CD14-positive monocyte (primary cell): ENCODE data around the gene KRTAP6-2. TPM values are rescaled to one million over a fixed set of nuclear protein-coding genes. Genes with fewer than 3 reads are reported as not detected.

Experiments
- DNase-seq, 3 donors: peaks; one replicate each; pipeline ENCODE4 v3.0.0-alpha.2; 2011 to 2022
- H2AFZ ChIP-seq: 2 replicates; pipeline ENCODE4 v1.6.0; 2012; ENCODE audit warnings: mild to moderate bottlenecking, low read depth, low read length, inconsistent platforms; ENCODE audit not compliant: insufficient read depth, poor library complexity, severe bottlenecking
- H3K27ac ChIP-seq, 2 donors: 1 replicate in 1 of 2; 2 replicates in 1 of 2; pipeline ENCODE4 v1.5.1; 2012 to 2013; ENCODE audit warnings: low read length in 2 of 2, control low read depth in 1 of 2, inconsistent platforms in 1 of 2, low read depth in 1 of 2, mild to moderate bottlenecking in 1 of 2
- H3K27me3 ChIP-seq, 2 donors: one replicate each; pipeline versions ENCODE4 v1.6.0 to v1.6.1; 2011 to 2013; ENCODE audit warnings: low read length in 2 of 2; ENCODE audit not compliant: control insufficient read depth in 2 of 2, insufficient read depth in 2 of 2
- H3K36me3 ChIP-seq, 2 donors: replicated peaks in 1 of 2; 1 replicate in 1 of 2; 2 replicates in 1 of 2; pipeline versions ENCODE4 v1.5.1 to v1.6.1; 2012 to 2013; ENCODE audit warnings: low read length in 2 of 2, control low read depth in 1 of 2, inconsistent platforms in 1 of 2, mild to moderate bottlenecking in 1 of 2; ENCODE audit not compliant: insufficient read depth in 2 of 2, control insufficient read depth in 1 of 2
- H3K4me1 ChIP-seq, 2 donors: 1 replicate in 1 of 2; 2 replicates in 1 of 2; pipeline versions ENCODE4 v1.5.1 to v1.6.1; 2012 to 2013; ENCODE audit warnings: low read length in 2 of 2, control low read depth in 1 of 2, inconsistent platforms in 1 of 2, mild to moderate bottlenecking in 1 of 2, moderate library complexity in 1 of 2; ENCODE audit not compliant: insufficient read depth in 2 of 2, control insufficient read depth in 1 of 2
- H3K4me2 ChIP-seq: replicated peaks from 2 replicates; pipeline ENCODE3; 2012; ENCODE audit warnings: low read length, moderate library complexity, mild to moderate bottlenecking; ENCODE audit not compliant: poor library complexity, severe bottlenecking; ENCODE audit errors: extremely low read depth
- H3K4me3 ChIP-seq, 3 experiments: fragments of 200-600 bp in 1 of 3; sonication (generic) in 1 of 3; replicated peaks in 1 of 3; 1 replicate in 2 of 3; 2 replicates in 1 of 3; pipeline ENCODE4 v1.5.1; 2011 to 2013; ENCODE audit warnings: low read length in 3 of 3, mild to moderate bottlenecking in 3 of 3, control low read depth in 2 of 3, low read depth in 2 of 3, inconsistent platforms in 1 of 3, moderate library complexity in 1 of 3
- H3K79me2 ChIP-seq: 2 replicates; pipeline ENCODE4 v1.6.0; 2012; ENCODE audit warnings: mild to moderate bottlenecking, control low read depth, inconsistent platforms, low read length, moderate library complexity; ENCODE audit not compliant: insufficient read depth
- H3K9ac ChIP-seq: 2 replicates; pipeline ENCODE4 v1.6.0; 2017; ENCODE audit warnings: low read length, mild to moderate bottlenecking; ENCODE audit not compliant: insufficient read depth, poor library complexity, severe bottlenecking
- H3K9me3 ChIP-seq, 2 donors: replicated peaks in 1 of 2; 1 replicate in 1 of 2; 2 replicates in 1 of 2; pipeline versions ENCODE4 v1.5.1 to v1.6.1; 2012 to 2013; ENCODE audit warnings: low read length in 2 of 2, control low read depth in 1 of 2; ENCODE audit not compliant: control insufficient read depth in 1 of 2, insufficient read depth in 1 of 2
- H4K20me1 ChIP-seq: 2 replicates; pipeline ENCODE4 v1.6.0; 2012; ENCODE audit warnings: mild to moderate bottlenecking, low read length, control low read depth, moderate library complexity; ENCODE audit not compliant: insufficient read depth
- H3K27ac Mint-ChIP-seq, 7 donors: one replicate each; pipeline ENCODE4 v1.8.0; 2020; ENCODE audit warnings: mild to moderate bottlenecking in 7 of 7, mixed read lengths in 7 of 7, moderate library complexity in 6 of 7, inconsistent platforms in 2 of 7
- H3K27me3 Mint-ChIP-seq, 3 donors: one replicate each; pipeline ENCODE4 v1.8.0; 2021 to 2022; ENCODE audit warnings: low read depth in 3 of 3, mild to moderate bottlenecking in 3 of 3, mixed read lengths in 3 of 3, moderate library complexity in 3 of 3, inconsistent platforms in 1 of 3
- H3K36me3 Mint-ChIP-seq, 2 donors: one replicate each; pipeline ENCODE4 v1.8.0; 2020; ENCODE audit warnings: mixed read lengths in 2 of 2, inconsistent platforms in 1 of 2, mild to moderate bottlenecking in 1 of 2
- H3K4me1 Mint-ChIP-seq: one replicate; pipeline ENCODE4 v1.8.0; 2020; ENCODE audit warnings: mild to moderate bottlenecking, mixed read lengths
- H3K4me3 Mint-ChIP-seq, 2 donors: one replicate each; pipeline ENCODE4 v1.8.0; 2020; ENCODE audit warnings: mild to moderate bottlenecking in 2 of 2, mixed read lengths in 2 of 2, moderate library complexity in 1 of 2
- H3K9me3 Mint-ChIP-seq, 7 donors: one replicate each; pipeline ENCODE4 v1.8.0; 2020 to 2022; ENCODE audit warnings: mixed read lengths in 7 of 7, mild to moderate bottlenecking in 6 of 7, moderate library complexity in 6 of 7, inconsistent platforms in 2 of 7
- CTCF ChIP-seq: fragments of 200-600 bp; IDR thresholded peaks from one replicate; pipeline ENCODE4 v1.8.0; 2022; ENCODE audit warnings: antibody characterized with exemption, mild to moderate bottlenecking
- WGBS: methylation state at CpG from one replicate; pipeline ENCODE4 v1.1.5; 2013; ENCODE audit warnings: missing lambda C conversion rate; ENCODE audit not compliant: insufficient coverage; 5-methylcytosine and 5-hydroxymethylcytosine counted together
- intact Hi-C, 2 donors: fragments of 100-400 bp; cut with micrococcal nuclease; formaldehyde crosslinking; loops; one replicate each; pipeline versions ENCODE4 v1.15.0 to v1.15.1; 2023
- polyA plus RNA-seq, 3 donors: library from polyadenylated mRNA; depleted of rRNA in 1 of 3; unstranded in 2 of 3; stranded (reverse) in 1 of 3; fragments of 300-500 nt in 2 of 3; fragments of >200 nt in 1 of 3; fragmentation: Illumina TruSeq in 2 of 3; gene quantifications; 1 replicate in 2 of 3; 2 replicates in 1 of 3; pipeline ENCODE4 v1.2.3, GENCODE V29; 2012 to 2021

Gene KRTAP6-2
- polyA plus RNA-seq, 3 donors, result not detected

- Mint-ChIP-seq H3K4me3 (no peak overlapping the region), H3K27ac (peak overlapping the region in 1 of 7 donors; percentile 25), H3K4me1 (no peaks in the 10 kb centered on the region), H3K27me3 (peaks cover 0 to 3% (median 0%) of the 10 kb centered on the region in 3 donors), H3K9me3 (peaks cover 0 to 11% (median 8%) of the 10 kb centered on the region in 7 donors), H3K36me3 (no peaks in the 10 kb centered on the region)
- no peak for TF ChIP-seq CTCF
- Histone ChIP-seq H3K4me2 (no peak overlapping the region), H3K9me3 (peaks cover 7 to 21% of the 10 kb centered on the region in 2 donors), H2AFZ (no peak overlapping the region), H4K20me1 (no peaks in the 10 kb centered on the region), H3K4me1 (no peaks in the 10 kb centered on the region), H3K36me3 (no peaks in the 10 kb centered on the region), H3K27ac (no peak overlapping the region), H3K9ac (no peak overlapping the region), H3K27me3 (no peaks in the 10 kb centered on the region), H3K4me3 (no peak overlapping the region), H3K79me2 (no peaks in the 10 kb centered on the region)
- DNase-seq, result no peak
- intact Hi-C loops, result no loop called here
Observed at GRCh38 chr21:30615199-30615598, 16.5 kb upstream of the KRTAP6-2 start.

GRCh38 chr21:30613836-30614235, 15.1 kb upstream of the KRTAP6-2 start, which contains the start of gene KRTAP6-1:
Gene KRTAP6-1, minus strand, starts transcription at chr21:30613930. Its CDS starts 26 bp downstream, at chr21:30613904.
- Histone ChIP-seq H2AFZ (no peak within 1 kb of the TSS), H4K20me1 (no peaks in the 10 kb centered on the region), H3K9me3 (peaks cover 7 to 21% of the 10 kb centered on the region in 2 donors), H3K4me2 (no peak within 1 kb of the TSS), H3K9ac (no peak within 1 kb of the TSS), H3K4me1 (no peaks in the 10 kb centered on the region), H3K36me3 (no peaks in the 10 kb centered on the region), H3K79me2 (no peaks in the 10 kb centered on the region), H3K27ac (no peak within 1 kb of the TSS), H3K4me3 (no peak within 1 kb of the TSS), H3K27me3 (no peaks in the 10 kb centered on the region)
- no peak for TF ChIP-seq CTCF
- DNase-seq, result no peak
- Mint-ChIP-seq H3K36me3 (no peaks in the 10 kb centered on the region), H3K4me3 (no peak within 1 kb of the TSS), H3K27ac (no peak within 1 kb of the TSS), H3K9me3 (peaks cover 0 to 11% (median 7%) of the 10 kb centered on the region in 7 donors), H3K4me1 (no peaks in the 10 kb centered on the region), H3K27me3 (peaks cover 0 to 3% (median 0%) of the 10 kb centered on the region in 3 donors)
- WGBS, result 67% methylated on average over 1 of the region's 2 CpGs
- intact Hi-C loops, result no loop called here
